ENCODE data around the gene ADGRB2. TPM values are rescaled to one million over a fixed set of nuclear protein-coding genes. Genes with fewer than 3 reads are reported as not detected.

Gene ADGRB2
- total RNA-seq, 1 experiment from 2014 or later = 10.9 TPM

- Mint-ChIP-seq H3K4me1 (peaks cover 0 to 10% of the 10 kb centered on the region in 2 experiments; a peak in 2 of 4 replicates), H3K4me3 (no peak overlapping the region), H3K9me3 (no peaks in the 10 kb centered on the region), H3K36me3 (ENCODE audit: insufficient read depth in 1 of 3, low read depth in 3 of 3) (no peaks in the 10 kb centered on the region; a peak in 1 of 7 replicates), H3K27me3 (ENCODE audit: low read depth) (peaks cover 3% of the 10 kb centered on the region; the same call in 1 of the 2 replicates), H3K27ac (no peak overlapping the region)
- no peaks in the 10 kb centered on the region for H3K27me3 ChIP-seq (ENCODE audit: insufficient read depth, low read length)
- H4K20me1 ChIP-seq (ENCODE audit: control insufficient read depth, insufficient read depth, insufficient read length) = no peaks in the 10 kb centered on the region
- no peak overlapping the region for H4K5ac ChIP-seq (ENCODE audit: insufficient read length, low read depth, low read length)
- H2AFZ ChIP-seq (ENCODE audit: low read length) = no peak overlapping the region
- H3K23me2 ChIP-seq (ENCODE audit: insufficient read length, low read depth, low read length, poor library complexity, severe bottlenecking) = no peaks in the 10 kb centered on the region
- H2BK20ac ChIP-seq (ENCODE audit: low read depth, low read length, poor library complexity, severe bottlenecking) = no peak overlapping the region
- H2AK5ac ChIP-seq (ENCODE audit: insufficient read length, low read length) = no peak overlapping the region
- no peaks in the 10 kb centered on the region for H3K79me1 ChIP-seq (ENCODE audit: insufficient read depth, low read depth, low read length, poor library complexity, severe bottlenecking)
- no peaks in the 10 kb centered on the region for H3K79me2 ChIP-seq (ENCODE audit: insufficient read depth, low read length)
- no peak overlapping the region for H3K4ac ChIP-seq (ENCODE audit: low read depth, low read length)
- no CpG with 5 or more reads among the region's 12 CpGs for WGBS (ENCODE audit: extremely low coverage, insufficient read length, low lambda C conversion rate)
- H3K4me2 ChIP-seq (ENCODE audit: insufficient read depth, insufficient read length, low read length) = no peak overlapping the region
- H4K8ac ChIP-seq (replicated peaks; ENCODE audit: insufficient read length, low read depth, low read length) = no peak overlapping the region
- H3K14ac ChIP-seq (ENCODE audit: insufficient read depth, low read length) = no peak overlapping the region
- H3K23ac ChIP-seq (ENCODE audit: insufficient read length, low read depth, low read length) = no peak overlapping the region
- H3K56ac ChIP-seq (ENCODE audit: insufficient read length, low read depth, low read length) = no peak overlapping the region
- no peak overlapping the region for H3K18ac ChIP-seq (ENCODE audit: insufficient read length, low read depth, low read length)
- H4K91ac ChIP-seq (ENCODE audit: insufficient read length, low read depth, low read length) = no peak overlapping the region
- no peak for TF ChIP-seq CTCF (conservative IDR thresholded peaks at IDR 0.05)
- H2BK15ac ChIP-seq (ENCODE audit: low read depth, low read length) = no peak overlapping the region
- H3K4me1 ChIP-seq (ENCODE audit: insufficient read depth, low read length) = no peaks in the 10 kb centered on the region
- H3T11ph ChIP-seq (ENCODE audit: low read length) = no peak overlapping the region
- no peak overlapping the region for H2BK120ac ChIP-seq (ENCODE audit: low read depth, low read length, poor library complexity, severe bottlenecking)
- H3K27ac ChIP-seq (ENCODE audit: insufficient read length, low read depth, low read length) = no peak overlapping the region
- H2BK5ac ChIP-seq (ENCODE audit: insufficient read length, low read length) = no peak overlapping the region
- no peak for DNase-seq
- no peaks in the 10 kb centered on the region for H3K9me3 ChIP-seq (ENCODE audit: control insufficient read depth, low read depth, low read length)
- no peak overlapping the region for H3K9ac ChIP-seq (ENCODE audit: extremely low read depth, insufficient read length, low read length)
- no peak overlapping the region for H2BK12ac ChIP-seq (ENCODE audit: insufficient read length, low read depth, low read length)
These were observed 33.0 kb downstream of the ADGRB2 start for GRCh38 chr1:31731049-31731565.
